Forelimb muscle (tissue), 1 donor: ENCODE data around the gene NCOA6. TPM values are rescaled to one million over a fixed set of nuclear protein-coding genes. Genes with fewer than 3 reads are reported as not detected.

Experiments used
- DNase-seq: peaks from one replicate; pipeline ENCODE4 v3.0.0-alpha.2; 2013; ENCODE audit warnings: low read depth
- polyA plus RNA-seq: library from polyadenylated mRNA; unstranded; fragments of 120-200 nt; gene quantifications from one replicate; pipeline ENCODE4 v1.2.1, GENCODE V29; 2013; ENCODE audit not compliant: insufficient read length

The NCOA6 gene
- polyA plus RNA-seq, result 18.1 TPM

GRCh38 chr20:34825530-34826362 is at the start of gene NCOA6:
Gene NCOA6, minus strand, starts transcription at chr20:34825651. Its CDS starts 43,296 bp downstream, at chr20:34782355.
- DNase-seq, result no peak

- DNase-seq, result no peak
These were observed 48.7 kb upstream of the NCOA6 start for GRCh38 chr20:34874094-34874654.

- no peak for DNase-seq
These were observed 48.2 kb upstream of the NCOA6 start for GRCh38 chr20:34873583-34874093.

DNA sequence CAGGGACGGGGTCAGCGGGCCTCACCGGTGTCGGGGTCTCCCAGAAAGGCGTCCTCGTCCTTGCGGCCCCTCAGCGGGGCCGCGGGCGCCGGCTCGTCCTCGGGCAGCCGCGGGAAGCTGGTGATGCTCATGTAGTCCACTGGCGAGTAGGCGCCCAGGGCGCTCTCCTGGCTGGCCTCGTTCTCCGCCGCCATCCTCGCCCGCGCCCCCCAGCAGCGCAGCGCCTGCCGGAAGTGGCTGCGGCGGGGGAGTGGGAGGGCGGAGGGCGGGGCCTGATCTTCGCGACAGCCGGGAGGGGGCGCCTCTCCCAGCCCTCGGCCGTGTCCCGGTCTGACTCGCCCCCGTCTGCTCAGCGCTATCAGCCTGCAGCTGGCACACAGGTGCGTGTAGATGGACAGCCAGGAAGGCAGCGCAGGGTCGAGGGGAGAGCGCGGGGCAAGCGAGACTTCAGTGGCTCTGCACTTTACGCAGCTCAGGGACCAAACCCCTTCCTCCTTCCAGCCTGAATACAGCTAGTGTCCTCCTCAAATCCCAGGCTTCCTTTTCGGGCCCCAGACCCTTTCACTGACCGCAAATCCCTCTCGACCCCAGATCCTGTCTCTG is 47.3 kb upstream of the NCOA6 start, which contains the start of gene GGT7:
GGT7 (minus strand) TSS at position 235 of the 603 bp plus-strand sequence; CDS start at position 194, 41 bp downstream.
- DNase-seq, result no peak

GRCh38 chr20:34871966-34872621 is 46.6 kb upstream of the NCOA6 start:
- no peak for DNase-seq

DNA sequence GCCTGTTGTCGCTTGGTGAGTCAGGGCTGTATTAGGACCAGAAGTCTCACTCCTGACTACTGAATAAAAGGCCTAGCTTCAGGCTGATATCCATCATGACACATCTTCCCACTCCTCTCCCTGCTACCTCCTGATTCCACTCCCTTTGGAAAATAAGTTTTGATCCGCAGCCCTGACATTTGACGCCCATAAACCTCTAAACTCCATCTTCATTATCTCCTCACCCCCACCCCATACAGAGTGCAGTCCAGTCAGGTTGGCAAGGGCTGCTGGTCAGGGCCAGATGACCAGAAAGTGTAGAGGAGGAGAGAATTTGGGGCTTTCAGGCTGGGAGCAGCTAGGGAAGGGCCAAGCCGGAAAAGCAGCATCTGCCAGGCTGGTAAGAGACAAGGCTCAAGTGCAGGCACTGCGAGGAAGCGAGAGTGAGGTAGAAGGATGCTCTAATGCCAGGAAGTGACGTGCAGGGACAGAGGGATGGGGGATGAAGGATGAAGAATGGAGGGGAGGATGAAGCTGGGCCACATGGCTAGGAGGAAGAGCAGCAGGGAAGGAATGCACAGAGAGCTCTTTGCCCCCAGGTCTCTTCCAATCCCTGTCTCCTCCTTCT is 46.0 kb upstream of the NCOA6 start:
- no peak for DNase-seq

- no peak for DNase-seq
These were observed 38.8 kb upstream of the NCOA6 start for GRCh38 chr20:34864216-34864615.

DNA sequence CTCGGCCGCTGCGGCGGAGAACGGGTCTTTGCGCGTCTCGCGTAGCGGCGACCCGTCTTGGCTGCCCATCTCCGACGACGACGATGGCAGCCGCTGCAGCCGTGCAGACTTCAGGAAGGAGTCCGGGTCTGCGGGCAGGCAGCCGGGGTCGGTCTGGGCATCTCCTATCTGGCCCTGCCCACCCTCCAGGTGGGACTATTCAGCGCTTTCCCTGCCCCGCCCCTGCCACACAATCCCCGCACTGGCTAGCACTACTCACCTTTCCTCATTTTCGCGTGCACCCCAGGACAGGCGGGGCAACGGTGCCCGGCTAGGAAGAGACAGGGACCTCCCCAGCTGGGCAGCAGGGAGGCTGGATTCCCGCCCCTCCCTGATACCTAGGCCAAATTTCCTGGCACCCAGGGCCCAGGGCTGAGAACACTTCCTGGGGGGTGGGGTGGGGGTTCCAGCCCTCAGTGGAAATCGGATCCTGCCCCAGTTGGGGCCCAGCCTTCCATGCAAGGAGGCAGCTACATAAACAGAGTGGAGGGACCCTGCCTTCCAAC is 38.0 kb upstream of the NCOA6 start:
- no peak for DNase-seq

DNA sequence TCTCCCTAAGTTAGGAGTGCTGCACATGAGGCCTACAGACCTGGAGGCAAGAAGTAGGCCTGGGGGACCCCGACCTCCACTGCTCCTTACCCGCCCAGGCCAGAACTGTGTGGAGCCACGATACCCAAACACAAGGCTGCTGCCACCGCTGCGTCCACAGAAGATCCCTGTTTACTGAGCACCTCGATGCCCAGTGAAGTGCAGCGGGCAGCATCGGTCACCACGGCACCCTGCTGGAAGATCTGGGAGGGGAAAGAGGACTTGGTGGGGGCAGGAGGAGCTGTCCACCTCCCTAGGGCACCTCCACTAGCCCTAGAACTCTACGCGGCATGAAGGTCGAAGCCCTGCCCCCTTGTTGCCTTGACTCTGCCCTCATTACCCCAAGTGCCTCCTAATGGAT is 37.3 kb upstream of the NCOA6 start:
- no peak for DNase-seq

GRCh38 chr20:34861386-34862084 is 36.1 kb upstream of the NCOA6 start:
- no peak for DNase-seq

DNA sequence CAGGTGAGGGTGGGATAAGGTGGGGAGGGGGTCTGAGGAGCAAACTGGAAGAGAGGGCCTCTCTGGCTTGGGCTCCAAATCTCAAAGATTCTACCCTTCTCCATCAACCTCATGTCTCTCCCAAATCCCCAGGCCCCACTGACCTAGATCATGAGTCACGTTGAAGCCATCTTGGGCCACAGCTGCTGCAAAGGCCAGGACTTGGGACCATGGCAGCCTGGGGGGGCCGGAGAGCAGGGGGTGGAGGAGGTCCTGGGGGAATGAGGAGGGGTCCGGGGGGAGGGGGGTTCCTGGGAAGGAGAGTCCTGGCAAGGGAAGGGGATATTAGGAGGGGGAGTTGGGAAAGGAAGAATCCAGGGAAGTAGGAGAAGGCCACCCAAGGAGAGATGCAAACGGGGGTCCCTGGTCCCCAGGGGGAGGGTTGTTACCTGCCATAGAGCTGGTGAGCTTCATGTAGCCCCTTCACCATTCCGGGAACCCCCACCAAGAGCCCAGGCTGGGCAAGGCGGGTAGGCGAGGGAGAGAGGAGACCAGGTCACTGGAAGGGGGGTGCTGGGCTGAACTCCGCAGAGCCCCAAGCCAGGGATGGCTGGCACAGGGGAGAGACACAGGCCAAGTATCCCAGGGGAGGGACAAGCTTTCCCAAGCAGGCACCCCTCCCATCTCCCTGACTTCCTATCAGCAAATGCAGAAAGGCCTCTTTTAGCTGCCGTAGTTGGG is 34.5 kb upstream of the NCOA6 start:
- no peak for DNase-seq

DNA sequence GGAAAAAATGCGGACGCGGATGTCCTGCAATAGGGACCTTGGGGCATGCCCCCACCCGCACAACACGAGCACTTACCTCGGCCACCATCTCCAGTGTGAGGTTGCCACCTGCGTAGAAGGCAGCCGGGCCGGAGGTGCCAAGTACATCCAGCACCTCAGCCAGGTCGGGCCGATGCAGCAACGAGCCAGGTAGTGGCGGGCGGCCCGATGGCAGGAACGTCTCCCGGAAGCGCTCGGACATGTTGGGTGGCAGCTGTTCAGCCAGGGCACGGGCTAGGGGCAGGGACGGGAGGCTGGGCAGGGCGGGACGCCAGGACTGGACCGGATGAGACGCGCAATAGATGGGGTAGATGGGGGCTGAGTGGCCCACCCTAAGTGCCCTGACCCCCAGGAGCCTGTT is 33.9 kb upstream of the NCOA6 start:
- DNase-seq, result no peak

DNA sequence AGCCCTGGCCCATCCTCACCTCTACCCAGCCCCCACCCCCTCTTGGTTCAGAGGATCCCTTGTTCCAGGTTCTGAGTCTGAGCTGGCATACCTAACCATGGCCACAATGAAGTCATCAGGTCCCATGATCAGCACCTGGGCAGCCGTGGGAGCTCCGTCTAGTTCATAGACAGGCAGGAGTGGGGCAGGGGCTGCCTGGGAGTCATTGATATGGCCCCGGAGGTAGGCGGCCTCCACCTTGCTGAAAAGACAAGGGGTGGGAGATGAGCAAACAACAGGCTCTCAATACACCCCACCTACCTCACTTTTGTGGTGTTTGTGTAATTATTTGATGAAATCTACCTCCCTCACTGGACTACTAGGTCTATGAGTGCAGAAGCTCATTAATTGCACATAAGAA is 26.8 kb upstream of the NCOA6 start:
- no peak for DNase-seq

DNA sequence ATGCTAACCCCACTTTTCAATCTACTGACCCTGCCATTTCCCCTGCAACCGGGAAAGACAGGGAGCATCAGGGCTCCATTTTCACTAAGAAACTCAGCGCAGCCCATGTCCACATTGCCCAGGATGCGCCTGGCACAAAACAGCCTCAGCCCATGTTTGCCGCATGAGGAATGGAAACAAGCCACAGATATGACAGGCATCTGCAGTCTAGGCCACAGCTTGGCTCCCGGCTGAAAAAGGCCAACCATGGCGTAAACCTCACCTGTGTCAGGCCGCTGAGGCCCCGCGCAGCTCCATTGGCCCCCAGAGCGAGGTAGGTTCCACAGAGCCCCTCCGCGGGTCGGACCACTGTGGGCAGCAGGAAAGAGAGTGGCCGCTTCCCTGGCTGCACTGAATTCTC is 25.5 kb upstream of the NCOA6 start:
- DNase-seq, result no peak

- DNase-seq, result no peak
These were observed 24.3 kb upstream of the NCOA6 start for GRCh38 chr20:34849778-34850177.

DNA sequence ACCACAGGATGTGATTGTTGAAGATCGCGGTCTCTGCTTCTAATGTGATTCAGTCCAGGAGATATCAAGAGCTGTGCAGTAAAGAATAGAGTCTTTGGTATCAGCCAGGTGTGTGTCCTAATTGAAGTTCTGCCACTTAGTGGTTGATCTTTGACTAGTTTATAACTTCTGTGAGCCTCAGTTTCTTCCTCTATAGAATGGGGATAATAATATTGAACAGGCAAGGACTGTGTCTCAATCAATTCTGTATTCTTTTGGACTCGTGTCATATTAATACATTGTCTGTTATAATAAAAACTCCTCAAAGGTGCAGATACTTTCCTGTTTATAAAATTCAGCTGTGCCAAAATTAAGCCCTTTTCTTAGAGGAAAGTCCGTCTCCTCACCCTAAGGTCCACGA is 23.1 kb upstream of the NCOA6 start:
- DNase-seq, result no peak

- no peak for DNase-seq
These were observed 18.0 kb upstream of the NCOA6 start for GRCh38 chr20:34843421-34843820.

DNA sequence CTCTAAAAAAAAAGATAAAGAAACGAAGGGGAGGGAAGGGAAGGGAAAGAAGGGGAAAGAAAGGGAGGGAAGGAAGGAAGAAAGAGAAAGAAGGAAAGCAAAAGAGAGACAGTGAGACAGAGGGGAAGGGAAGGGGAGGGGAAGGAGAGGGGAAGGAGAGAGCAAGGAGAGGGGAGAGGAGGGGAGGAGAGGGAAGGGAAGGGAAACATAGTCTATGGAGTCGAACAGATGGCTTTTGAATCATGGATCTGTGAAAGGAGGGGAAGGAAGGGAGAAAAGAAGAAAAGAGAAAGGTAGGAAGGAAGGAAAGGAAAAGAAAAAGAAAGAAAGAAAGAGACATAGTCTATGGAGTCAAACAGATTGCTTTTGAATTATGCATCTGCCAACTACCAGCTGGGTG is 16.7 kb upstream of the NCOA6 start:
- no peak for DNase-seq

DNA sequence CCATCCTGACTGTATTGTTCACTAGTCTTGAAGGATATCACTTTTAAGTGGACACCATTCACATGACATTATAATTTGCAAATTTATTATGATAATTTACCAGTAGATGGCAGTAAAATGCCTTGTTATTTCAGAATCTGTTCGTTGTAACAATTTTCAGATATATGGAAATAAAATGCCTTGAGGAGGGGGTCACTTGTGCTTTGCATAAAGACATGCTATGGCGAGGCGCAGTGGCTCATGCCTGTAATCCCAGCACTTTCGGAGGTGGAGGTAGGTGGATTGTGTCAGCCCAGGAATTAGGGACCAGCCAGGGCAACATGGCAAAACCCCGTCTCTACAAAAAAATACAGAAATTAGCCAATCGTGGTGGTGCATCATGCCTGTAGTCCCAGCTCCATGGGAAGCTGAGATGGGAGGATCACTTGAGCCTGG is 9.0 kb upstream of the NCOA6 start:
- DNase-seq, result no peak

GRCh38 chr20:34831936-34832335 is 6.5 kb upstream of the NCOA6 start:
- no peak for DNase-seq
